Nephron (organoid): Measurements from ENCODE around the gene UBXN4.

Experiments
- H3K27ac Mint-ChIP-seq, 3 experiments: 2 replicates each; pipeline ENCODE4 v1.8.0; 2020; ENCODE audit warnings: mixed read lengths in 3 of 3, mild to moderate bottlenecking in 2 of 3, moderate library complexity in 1 of 3
- H3K27me3 Mint-ChIP-seq: 2 replicates; pipeline ENCODE4 v1.8.0; 2021; ENCODE audit warnings: low read depth, mild to moderate bottlenecking, moderate library complexity, mixed read lengths
- H3K36me3 Mint-ChIP-seq: 2 replicates; pipeline ENCODE4 v1.8.0; 2020; ENCODE audit warnings: low read depth, mixed read lengths
- H3K4me1 Mint-ChIP-seq: 2 replicates; pipeline ENCODE4 v1.8.0; 2020; ENCODE audit warnings: mixed read lengths
- H3K4me3 Mint-ChIP-seq, 3 experiments: 2 replicates each; pipeline ENCODE4 v1.8.0; 2020; ENCODE audit warnings: mild to moderate bottlenecking in 3 of 3, mixed read lengths in 3 of 3, moderate library complexity in 2 of 3
- H3K9me3 Mint-ChIP-seq: 2 replicates; pipeline ENCODE4 v1.8.0; 2020; ENCODE audit warnings: mixed read lengths
- CTCF ChIP-seq, 3 experiments: fragments of 200-600 bp; sonication (generic); IDR thresholded peaks; one replicate each; pipeline ENCODE4 v1.5.0; 2021; ENCODE audit warnings: antibody characterized with exemption in 3 of 3; ENCODE audit not compliant: unreplicated experiment in 3 of 3

Gene UBXN4

GRCh38 chr2:135736546-135736945 is 5.1 kb upstream of the UBXN4 start:
- Mint-ChIP-seq H3K4me3 (no peak overlapping the region), H3K27me3 (no peaks in the 10 kb centered on the region), H3K27ac (no peak overlapping the region), H3K4me1 (no peaks in the 10 kb centered on the region), H3K36me3 (no peaks in the 10 kb centered on the region), H3K9me3 (no peaks in the 10 kb centered on the region)
- no peak for TF ChIP-seq CTCF (IDR thresholded peaks at IDR 0.05; ENCODE audit: unreplicated experiment in 3 of 3)

GRCh38 chr2:135740206-135740605 is 1.4 kb upstream of the UBXN4 start:
- no peak for TF ChIP-seq CTCF (IDR thresholded peaks at IDR 0.05; ENCODE audit: unreplicated experiment in 3 of 3)
- Mint-ChIP-seq H3K4me3 (no peak overlapping the region), H3K27me3 (no peaks in the 10 kb centered on the region), H3K9me3 (no peaks in the 10 kb centered on the region), H3K36me3 (peaks cover 10% of the 10 kb centered on the region), H3K27ac (no peak overlapping the region), H3K4me1 (peaks cover 13% of the 10 kb centered on the region)

GRCh38 chr2:135741043-135741394 is 636 bp upstream of the UBXN4 start:
- H3K9me3 Mint-ChIP-seq = no peaks in the 10 kb centered on the region
- H3K36me3 Mint-ChIP-seq = peaks cover 15% of the 10 kb centered on the region
- no peak for TF ChIP-seq CTCF (IDR thresholded peaks at IDR 0.05; ENCODE audit: unreplicated experiment in 3 of 3)
- peak overlapping the region; percentile 92 to 94 (median 93) for H3K4me3 Mint-ChIP-seq
- H3K4me1 Mint-ChIP-seq = peaks cover 15% of the 10 kb centered on the region
- peak overlapping the region; percentile 42 to 97 (median 66) for H3K27ac Mint-ChIP-seq
- no peaks in the 10 kb centered on the region for H3K27me3 Mint-ChIP-seq

- Mint-ChIP-seq H3K4me1 (peaks cover 15% of the 10 kb centered on the region), H3K4me3 (peak overlapping the region; percentile 92 to 94 (median 93)), H3K27me3 (no peaks in the 10 kb centered on the region), H3K36me3 (peaks cover 26% of the 10 kb centered on the region), H3K9me3 (no peaks in the 10 kb centered on the region), H3K27ac (peak overlapping the region; percentile 88 to 99 (median 97))
- TF ChIP-seq CTCF (IDR thresholded peaks at IDR 0.05; ENCODE audit: unreplicated experiment in 3 of 3) = no peak
Observed at GRCh38 chr2:135742325-135742757, 686 bp downstream of the UBXN4 start.

GRCh38 chr2:135743860-135744259 is 2.2 kb downstream of the UBXN4 start:
- H3K27ac Mint-ChIP-seq = peak overlapping the region in 2 of 3 experiments; percentile 43 to 70
- no peaks in the 10 kb centered on the region for H3K9me3 Mint-ChIP-seq
- peaks cover 15% of the 10 kb centered on the region for H3K4me1 Mint-ChIP-seq
- TF ChIP-seq CTCF (IDR thresholded peaks at IDR 0.05; ENCODE audit: unreplicated experiment in 3 of 3) = no peak
- peak overlapping the region; percentile 67 to 74 (median 73) for H3K4me3 Mint-ChIP-seq
- no peaks in the 10 kb centered on the region for H3K27me3 Mint-ChIP-seq
- peaks cover 36% of the 10 kb centered on the region for H3K36me3 Mint-ChIP-seq

- H3K27ac Mint-ChIP-seq = peak overlapping the region in 2 of 3 experiments; percentile 28 to 41
- peaks cover 46% of the 10 kb centered on the region for H3K36me3 Mint-ChIP-seq
- H3K4me3 Mint-ChIP-seq = peak overlapping the region; percentile 71 to 74 (median 73)
- no peaks in the 10 kb centered on the region for H3K27me3 Mint-ChIP-seq
- TF ChIP-seq CTCF (IDR thresholded peaks at IDR 0.05; ENCODE audit: unreplicated experiment in 3 of 3) = no peak
- peaks cover 15% of the 10 kb centered on the region for H3K4me1 Mint-ChIP-seq
- no peaks in the 10 kb centered on the region for H3K9me3 Mint-ChIP-seq
Observed at GRCh38 chr2:135744760-135745314, 3.2 kb downstream of the UBXN4 start.
